ENCODE results near the gene IL3.

IL3 gene, protein sequence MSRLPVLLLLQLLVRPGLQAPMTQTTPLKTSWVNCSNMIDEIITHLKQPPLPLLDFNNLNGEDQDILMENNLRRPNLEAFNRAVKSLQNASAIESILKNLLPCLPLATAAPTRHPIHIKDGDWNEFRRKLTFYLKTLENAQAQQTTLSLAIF

DNA sequence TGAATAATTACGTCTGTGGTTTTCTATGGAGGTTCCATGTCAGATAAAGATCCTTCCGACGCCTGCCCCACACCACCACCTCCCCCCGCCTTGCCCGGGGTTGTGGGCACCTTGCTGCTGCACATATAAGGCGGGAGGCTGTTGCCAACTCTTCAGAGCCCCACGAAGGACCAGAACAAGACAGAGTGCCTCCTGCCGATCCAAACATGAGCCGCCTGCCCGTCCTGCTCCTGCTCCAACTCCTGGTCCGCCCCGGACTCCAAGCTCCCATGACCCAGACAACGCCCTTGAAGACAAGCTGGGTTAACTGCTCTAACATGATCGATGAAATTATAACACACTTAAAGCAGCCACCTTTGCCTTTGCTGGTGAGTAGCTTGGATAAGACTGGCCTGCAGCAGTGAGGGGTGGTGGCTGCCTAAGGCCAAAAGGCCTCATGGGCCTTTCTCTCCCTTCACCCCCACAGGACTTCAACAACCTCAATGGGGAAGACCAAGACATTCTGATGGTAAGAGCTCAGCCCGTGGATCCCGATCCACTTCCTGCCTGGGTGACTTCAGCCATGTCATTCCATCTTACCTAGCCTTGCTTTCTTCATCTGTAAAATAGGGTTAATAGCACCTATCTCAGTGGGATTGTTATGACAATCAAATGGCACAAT is at the start of gene IL3:
IL3 (plus strand) TSS at position 155 of the 661 bp plus-strand sequence; CDS start at position 207, 52 bp downstream.
- DNase-seq = no peak

DNA sequence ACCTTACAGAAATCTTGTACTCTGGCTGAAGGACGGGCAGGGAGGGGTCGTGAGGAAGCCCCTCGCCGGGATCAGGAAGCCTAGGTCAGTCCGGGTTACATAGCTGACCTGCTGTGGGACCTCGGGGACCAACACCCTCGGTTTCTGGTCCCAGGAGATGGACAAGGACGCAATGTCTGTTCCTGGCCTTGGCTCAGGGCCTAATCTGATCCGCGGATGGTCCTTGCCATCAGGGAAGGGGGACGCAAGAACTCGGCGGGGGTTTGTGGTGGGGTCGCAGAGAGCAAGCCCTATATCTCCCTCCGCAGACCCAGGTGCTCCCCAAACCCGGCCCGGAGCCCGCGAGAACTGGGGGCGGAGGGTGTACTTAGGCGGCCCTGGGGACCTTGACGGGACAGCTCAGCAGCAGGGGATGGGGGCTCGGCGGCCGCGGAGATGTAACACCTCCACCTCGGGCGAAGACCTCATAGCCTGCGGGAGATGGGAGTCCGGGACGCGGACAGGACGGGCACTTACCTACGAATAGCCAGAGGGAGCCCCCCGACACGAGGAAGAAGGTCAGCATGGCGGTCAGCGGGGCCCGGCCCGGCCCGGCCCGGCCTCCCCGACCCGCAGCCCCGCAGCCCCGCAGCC is 49.4 kb upstream of the IL3 start:
- DNase-seq = no peak

DNA sequence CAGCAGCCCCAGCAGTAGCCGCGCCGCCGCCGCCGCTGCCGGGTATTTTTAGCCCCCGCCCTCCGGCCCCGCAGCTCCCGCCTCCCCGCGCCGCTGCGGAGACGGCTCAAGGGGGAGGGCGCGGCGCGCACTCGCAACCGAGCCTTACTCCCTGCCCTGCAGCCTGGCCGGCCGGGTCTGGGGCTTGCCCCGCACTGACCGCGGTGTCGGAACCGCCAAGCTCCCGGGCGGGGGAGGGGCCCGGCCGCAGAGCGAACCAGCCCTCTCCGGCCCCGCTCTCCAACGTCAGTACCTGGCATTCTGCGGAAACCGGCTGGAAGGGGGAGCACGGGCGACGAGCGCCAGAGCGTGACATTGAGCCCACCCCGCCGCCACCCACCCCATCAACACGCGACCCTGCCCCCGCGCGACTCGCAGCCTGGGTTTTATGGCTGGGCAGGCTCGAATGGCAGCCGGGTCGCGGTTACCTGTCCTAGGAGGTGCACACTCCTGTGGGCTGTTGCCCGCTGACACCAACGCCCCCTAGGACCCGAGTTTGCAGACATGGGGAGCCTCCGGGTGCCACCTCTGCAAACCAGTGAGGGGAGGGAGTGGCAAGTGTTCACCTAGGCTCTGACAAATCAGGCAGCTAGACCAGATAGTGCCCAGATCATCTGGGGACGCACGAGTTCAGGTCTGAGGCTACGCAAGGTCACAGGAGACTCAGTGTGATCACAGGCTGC is 48.7 kb upstream of the IL3 start, which contains the start of gene ACSL6:
ACSL6 (minus strand) TSS at position 37 of the 722 bp plus-strand sequence. CDS start 105 bp downstream, outside the sequence.
- no peak for DNase-seq

DNA sequence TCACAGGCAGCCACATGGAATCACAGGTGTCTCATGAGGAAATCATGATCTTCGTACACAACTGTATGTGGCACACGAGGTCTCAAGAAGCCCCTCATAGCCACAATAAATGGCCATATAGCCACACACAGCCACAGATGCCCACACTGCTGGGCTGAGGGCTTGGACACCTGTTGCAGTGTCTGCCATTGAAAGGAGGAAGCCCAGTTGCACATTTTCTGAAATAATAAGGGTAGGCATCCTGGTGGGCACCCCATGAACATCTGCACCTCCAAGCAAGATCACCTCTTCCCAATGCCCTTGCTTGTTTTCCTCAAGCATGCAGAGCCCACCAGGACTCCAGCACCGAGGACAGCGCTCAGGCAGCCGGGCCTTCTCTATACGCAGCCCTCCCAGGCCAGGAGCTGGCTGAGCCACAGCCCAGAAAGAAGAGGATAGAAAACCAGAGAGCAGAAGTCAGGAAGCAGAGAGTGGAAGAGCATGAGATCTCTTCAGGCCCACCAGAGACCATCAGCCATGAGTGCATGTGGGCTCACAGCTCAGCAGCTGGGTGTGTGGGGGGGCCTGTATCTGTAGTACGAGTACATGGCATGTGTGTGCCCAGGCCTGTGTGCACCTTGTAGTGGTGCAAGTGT is 48.0 kb upstream of the IL3 start:
- no peak for DNase-seq

DNA sequence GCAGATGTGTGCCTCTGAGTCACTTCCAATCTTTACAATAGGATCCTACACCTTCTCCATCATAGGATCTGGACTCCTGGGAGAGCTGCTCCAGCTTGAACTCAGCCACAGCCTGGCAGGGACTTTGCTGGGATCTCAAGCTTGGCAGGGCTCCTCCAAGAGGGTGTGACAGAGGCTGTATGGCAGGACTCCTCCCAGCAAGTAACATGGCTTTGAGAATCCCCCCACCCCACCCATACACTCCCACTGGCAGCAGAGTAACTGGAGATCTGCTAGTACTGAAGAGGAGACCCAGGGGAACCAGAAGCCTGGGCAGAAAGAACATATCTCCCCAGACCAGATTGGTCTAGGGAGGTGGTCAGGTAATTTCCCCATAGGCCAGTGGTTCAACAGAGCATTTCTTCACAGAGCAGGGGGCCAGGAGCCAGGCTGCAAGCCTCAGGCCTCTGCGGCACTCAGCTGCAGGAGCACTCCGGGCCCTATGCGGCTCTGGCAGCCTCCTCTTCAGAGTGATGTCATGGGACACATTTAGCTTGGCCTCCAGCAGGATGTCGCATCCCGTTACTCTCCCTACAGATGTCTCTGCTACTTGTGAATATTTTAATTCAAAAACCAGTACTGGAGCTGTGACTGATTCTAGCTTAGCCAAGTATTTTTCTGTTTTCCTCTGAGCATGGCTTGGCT is 47.3 kb upstream of the IL3 start:
- no peak for DNase-seq

DNA sequence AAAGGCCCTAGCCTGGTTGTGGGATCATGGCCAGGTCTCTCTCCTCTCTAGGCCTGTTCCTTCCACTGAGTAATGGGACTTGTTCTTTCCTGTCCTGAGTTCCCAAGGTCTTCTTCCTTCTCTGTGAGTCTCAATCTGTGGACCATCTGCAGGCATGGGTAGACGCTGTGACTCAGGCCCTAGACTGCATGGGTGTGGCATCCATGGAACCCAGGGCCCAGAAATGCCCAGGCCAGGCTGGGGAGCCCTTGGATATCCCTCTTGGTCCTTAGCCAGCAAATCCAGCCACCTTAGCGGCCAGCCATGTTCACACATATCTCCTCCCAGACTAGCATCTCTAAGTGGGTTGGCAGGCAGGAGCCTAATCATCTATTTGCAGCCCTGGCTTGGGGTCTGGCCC is 46.7 kb upstream of the IL3 start:
- DNase-seq = no peak

DNA sequence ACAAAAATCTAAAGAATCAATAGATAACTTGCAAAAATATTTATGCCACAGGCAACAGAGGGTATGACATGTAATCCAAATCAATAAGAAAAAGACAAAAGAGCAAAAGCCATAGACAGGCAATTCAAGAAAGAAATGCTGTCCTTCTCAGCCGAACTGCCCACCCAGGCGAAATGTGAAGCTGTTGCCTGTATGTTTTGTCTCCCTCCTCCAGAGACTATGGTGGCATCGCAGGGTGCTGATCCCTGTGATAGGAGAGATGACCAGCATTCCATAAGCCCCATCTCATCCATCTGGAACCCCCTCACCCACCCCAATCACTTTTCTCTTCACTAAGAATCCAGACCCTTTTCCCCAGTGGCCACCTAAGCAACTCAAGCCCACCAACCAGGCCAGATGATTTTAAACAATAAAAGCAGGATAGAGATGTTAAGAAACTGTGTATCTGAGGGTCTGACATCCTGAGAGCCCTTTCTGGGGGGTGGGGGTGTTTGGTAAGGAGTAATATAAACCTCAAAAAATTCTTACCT is 43.7 kb upstream of the IL3 start:
- DNase-seq = no peak

DNA sequence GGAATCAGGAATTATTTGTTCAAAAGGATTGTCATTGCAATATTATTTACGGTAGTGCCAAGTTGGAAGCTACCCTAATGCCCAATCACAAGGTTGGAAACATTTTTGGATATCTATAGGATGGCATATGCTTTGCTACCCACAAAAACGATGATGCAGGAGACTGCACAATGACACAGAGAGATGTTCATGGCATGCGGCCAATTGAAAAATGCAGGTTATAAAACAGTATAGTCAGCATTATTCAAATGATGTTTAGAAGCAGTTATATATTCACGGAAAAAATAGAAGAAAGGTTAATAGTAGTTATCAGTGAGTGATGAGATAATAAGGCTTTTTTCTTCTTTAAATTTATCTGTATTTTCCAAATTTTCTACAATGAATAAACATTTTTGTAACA is 43.1 kb upstream of the IL3 start:
- DNase-seq = no peak

DNA sequence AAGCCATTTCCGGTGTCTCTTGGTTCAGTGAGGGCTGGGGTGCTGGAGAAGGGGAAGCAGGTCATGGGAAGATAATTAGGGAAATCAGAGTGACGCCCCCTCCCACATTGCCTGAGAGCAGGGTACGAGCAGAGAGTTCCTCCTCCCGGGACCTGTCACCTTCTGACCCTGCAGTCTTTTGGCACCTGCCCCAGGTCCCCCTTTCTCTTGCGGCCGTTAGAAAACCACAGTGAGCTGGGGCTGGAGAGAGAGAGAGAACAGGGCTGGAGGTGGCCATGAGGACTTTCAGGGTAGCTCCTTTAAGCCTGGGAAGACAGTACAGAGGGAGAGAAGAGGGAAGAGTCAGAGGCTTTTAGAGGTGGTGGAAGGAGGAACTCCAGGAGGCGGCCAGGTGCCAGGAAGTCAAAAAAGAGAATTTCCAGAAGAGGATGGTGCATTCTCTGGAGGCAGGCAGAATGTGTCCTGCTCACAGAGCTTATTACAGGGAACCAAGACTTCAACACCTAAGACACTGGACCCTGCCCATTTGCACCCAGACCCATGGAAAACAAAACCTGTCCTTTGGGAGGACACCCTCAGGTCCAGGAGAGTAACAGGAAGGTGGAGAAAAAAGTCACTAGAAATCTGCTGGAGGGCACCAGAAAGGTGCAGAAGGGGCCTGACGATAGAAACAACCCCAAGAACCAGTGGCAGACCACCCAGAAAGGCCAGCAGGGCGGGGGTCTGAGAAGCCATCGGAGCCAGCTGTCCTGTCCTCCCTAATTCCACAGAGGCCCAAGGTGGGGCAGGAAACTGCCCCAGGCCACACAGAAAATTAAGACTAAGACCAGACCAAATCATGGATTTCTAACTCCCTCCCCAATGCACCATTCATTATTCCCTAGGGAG is 42.5 kb upstream of the IL3 start:
- no peak for DNase-seq

DNA sequence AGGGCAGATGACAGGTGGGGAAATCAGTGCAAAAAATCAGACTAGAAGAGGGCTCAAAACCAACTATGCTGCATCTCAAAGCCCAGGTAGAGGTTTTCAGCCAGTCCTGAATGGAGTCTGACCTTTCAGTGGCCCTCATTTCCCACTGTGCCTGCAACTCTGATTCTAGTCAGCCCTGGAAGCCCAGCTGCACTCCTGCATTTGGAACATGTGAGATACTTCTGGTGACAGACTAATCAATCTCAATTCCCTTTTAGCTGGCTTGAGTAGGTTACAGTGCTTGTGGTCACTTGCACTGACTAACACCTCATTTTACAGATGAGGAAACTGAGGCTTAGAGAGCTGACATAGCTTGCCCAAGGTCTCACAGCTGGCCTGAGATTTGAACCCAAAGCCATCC is 41.1 kb upstream of the IL3 start:
- DNase-seq = no peak

DNA sequence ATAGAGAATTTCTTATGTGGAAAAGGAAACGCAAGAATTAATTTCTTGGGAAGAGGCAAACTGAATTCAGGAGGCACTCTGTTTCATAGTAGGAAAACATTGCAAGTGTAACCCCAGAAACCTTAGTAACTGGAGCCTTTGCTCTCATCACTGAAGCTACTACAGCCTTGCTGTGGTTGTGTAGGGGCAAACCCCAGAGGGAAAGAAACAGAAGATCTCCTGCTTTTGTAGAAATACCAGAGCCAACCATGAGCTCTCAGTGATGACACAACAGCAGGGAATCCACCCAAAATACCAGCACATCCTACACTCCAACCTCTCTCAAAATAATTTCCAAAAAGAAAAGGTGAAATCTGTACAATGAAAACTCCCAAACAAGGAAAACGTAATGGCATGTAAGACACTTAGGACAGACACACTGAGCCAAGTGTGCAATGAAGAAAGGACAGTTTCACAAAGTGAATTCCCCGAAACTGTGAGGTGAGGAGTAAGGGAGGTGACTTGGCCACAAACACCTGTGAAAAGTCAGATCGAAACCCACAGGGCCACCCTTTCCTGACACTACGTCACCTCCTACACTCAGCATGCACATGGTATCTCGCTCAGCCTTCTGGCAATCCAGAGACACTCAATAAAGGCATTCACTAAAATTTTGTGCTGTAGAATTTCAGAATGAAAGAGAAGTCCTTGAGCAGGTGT is 40.4 kb upstream of the IL3 start:
- no peak for DNase-seq

DNA sequence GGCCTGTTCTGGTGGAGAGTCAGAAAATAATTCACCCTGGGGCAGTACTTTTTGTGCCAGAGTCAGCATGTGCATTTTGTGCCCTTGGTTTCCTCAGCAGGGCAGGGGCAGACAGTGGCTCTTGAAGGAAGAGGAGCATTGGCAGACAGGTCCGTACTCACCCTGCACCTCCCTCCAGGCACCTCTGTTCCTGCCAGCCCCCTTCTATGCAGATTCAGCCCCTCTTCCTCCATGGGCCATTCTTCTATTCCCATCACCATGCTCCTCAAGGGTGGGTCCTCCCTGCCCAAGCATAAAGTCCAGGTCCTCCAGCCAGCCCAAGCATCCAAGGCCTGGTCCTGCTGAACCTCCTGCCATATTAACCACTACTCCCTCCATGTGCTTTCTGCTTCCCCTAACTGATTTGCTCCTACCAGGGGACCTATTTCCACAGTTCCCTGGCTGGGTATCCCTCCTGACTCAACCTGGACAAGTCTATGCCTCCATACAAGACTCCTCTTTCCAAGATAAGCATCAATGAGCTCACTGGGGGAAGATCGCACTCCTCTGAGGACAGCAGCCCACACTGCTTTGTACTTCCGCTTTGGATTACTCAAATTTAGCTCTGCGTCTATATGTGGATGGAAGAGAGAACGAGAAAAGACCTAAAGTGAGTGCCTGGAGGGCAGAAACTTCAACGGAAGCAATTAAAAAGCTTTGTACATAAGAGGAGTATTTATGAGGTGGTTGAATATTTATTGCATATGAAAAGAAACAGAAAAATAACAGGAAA is 39.7 kb upstream of the IL3 start:
- no peak for DNase-seq

DNA sequence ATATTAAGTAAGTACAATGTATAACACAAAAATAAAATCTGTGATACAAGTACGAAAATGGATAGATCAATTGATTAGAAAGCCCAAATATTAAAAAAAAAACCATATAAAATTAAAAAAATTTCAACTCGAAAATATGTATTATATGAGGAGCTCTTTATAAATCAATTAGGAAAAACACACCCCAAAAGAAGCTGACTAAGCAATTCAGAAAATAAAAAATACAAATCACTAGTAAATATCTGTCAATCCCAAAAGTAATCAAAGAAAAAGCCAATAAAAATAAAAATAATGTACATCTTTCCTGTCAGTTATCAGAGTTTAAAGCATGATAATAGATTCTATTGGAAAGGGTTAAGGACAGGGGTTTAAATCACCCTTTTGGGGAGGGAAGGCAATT is 38.8 kb upstream of the IL3 start:
- no peak for DNase-seq

DNA sequence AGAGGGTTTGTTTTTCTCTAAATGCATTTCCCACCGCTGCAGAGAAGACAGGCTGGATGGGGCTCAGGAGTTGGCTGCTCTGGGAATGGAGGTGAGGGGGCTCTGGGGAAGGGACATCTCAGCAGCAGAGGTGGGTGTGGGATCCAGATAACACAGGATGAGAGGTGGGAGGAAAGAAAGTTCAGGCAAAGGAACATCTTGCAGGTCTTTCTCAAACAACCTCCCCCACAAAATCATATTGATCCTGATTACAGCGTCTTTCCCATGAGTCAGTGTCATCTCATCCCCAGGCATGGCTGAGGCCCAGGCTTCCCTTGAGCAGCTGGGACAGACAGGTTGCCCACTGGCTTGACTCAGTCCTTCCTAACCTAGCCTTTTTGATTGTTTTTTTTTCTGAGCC is 37.7 kb upstream of the IL3 start:
- no peak for DNase-seq

DNA sequence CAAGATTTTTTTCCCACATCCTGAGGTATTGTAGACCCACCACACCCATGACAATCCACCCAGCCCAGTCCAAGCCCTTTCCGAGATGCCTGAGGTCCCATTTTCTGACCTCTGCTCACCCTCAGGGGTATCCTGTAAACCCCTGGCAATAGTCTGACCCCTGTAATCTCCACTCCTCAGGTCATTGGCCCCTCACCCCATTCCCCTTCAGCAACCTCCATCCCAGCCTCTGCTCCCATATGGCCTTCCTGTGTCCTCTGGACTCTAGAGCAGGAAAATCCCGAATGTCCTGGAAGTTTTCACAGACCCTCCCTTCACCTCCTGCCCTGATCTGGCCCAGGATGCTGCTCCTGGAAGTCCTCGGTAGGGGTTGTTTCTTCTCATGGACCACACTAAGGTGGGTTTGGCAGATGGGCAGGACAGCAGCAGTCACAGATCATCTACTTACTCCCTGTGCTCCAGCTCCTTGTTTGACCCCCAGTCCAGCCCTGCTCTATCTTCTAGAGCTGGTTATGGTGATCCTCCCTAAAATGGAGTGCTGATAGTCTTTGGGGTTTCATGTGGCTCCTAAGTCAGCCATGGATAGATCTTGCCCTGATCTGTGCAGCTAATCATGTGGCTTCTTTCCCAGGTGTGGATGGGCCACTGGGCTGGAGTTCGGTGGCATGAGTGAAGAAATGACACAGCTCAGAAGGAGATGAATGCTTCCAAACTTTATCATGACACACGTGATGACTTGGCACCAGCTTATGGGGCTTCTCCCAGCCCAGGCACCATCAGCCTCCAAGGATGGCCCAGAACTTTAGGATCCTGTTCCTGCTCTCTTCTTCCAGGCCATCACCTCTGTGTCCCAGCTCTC is 37.0 kb upstream of the IL3 start:
- no peak for DNase-seq

DNA sequence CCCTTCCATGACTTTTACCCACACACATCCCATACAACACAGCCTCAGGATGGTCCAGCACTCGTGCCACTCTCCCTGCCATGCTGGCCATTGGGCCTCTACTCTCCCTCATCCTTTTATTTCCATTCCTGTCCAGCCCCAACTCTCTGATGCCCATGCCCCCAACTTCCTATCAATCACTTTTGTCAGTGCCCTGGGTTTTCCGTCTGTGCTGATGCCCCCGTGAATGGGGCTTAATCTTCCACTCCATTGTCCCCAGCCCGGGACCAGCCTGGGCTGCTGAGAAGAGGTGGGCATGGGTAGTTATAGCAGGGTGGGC is 36.4 kb upstream of the IL3 start:
- no peak for DNase-seq

DNA sequence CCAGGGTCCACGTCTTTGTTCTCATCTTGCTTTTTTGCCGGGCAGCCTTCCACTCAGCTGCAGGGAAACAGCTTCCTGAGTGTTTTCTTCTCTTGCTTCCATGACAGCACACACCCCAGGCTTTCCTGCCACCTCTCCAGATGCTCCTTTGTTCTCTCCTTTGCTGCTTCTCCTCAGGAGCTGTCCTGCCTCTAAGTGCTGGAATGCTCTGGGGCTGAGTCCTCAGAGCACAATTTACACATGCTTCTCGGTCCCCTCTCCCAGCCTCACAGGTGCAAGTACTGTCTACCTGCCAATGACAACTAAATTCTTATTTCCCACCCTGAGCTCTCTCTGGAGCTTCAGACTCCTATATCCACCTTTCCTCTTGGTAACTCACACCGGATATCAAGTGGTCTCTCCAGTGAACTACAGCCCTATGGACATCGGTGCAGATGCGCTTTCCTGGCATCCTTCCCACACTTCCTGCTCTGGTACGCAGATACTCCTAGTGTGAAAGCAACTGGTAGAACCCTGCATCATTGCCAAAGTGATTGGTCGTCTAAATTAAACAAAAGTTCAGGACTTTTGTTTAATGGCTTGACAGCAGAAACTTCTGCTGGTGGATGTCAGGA is 35.6 kb upstream of the IL3 start:
- DNase-seq = no peak

DNA sequence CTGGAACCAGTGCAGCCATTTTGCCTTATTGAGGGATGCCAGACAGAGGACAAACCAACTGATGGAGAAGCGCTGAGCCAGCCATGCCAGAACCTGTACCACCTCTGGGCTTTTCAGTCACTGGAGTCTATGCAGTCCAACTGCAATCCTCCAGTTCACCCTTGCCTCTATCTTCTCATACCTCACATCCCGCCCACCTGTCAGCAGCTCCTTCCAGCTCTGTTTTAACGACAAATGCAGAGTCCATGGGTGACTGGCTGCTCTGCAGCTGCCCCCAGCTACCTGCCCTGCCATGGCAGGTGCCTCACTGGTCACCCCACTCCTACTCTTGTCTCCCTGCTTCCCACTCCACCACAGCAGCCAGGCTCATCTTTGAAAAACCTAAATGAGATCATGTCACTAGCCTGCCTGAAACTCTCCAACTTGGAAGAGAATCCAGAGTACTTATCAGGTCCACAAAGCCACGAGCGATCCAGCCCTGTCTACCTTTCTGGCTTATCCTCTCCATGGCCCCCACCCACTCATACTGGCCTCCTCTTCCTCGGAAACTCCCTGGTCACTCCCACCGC is 35.0 kb upstream of the IL3 start:
- DNase-seq = no peak
